NCI-H146 (cell line): ENCODE measurements around the gene ATP11A.
A peak's percentile ranks its signal among the peaks of the same experiment; 100 is the strongest.
"Not testable (repeated sequence)": the region's sequence is repeated elsewhere in the genome, so short reads cannot be mapped to it uniquely, and the experiment has no call there.

ENCODE experiments used
- DNase-seq: peaks from one replicate; lab custom pipeline; 2025; lab: John Stamatoyannopoulos, UW

The ATP11A gene

DNA sequence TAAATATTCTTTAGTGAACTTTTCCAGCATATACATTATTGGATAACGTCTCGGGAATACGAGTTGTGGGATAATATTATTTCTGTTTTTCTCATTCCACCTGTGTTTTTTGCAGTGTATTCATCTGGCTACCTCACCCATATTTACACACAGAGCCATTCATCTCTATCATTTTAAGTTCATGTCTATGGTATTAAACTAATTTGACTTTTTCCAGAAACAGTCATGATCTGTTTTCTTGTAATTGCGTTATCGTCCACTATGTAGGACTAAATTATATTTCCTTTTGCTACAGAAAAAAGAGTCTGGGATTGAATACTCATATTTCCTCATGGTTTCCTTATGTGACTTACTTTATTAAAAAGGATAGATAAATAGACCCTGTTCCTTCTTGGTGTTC is 2.7 kb downstream of the ATP11A start:
- no peak for DNase-seq

DNA sequence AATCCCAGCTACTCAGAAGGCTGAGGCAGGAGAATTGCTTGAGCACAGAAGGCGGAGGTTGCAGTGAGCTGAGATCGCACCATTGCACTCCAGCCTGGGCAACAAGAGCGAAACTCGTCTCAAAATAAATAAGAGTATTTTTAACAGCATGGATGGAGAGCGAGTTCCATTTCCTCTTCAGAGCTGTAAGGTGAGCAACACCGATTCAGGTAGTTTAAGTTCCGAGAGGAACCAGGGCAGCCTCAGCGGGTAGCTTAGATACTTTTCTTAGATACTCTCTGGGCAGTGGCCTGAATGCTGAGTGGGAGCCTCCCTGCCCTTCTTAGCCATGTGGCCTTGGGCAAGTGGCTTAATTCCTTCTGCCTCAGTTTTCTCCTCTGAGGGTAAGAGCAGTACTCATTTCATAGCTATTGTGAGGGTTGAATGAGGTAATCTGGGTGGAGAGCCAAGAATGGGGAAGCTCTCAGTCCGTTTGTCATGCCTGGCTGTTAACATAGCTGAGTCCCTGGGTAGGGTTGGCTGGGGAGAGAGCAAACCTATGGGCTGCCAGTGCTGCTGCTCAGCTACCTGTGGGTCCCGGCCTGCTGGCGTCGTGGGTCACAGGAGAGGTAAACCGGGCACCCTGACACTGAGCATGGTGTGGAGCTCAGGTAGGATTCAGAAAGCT is 4.1 kb downstream of the ATP11A start:
- DNase-seq, result no peak

DNA sequence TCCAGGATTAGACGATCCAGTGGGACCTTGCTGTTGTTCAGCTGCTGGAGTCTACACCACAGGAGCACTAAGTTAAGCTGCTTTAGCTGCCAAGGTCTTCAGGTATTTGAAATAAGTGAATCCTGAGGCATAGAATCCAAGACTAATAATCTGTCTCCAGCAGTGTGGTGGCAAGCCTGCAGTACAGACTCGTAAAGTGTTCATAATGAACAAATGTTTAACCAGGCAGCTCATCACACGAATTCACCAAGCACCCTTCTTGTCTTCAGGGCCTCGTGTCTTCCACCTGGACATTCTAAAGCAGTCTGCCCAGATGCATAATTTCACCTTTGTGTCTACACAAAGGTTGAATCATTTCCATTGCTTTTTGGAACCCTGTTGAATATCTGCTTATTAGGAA is 5.3 kb downstream of the ATP11A start:
- peak; percentile 21 for DNase-seq

- DNase-seq, result no peak
Observed at GRCh38 chr13:112696001-112696868, 6.4 kb downstream of the ATP11A start.

GRCh38 chr13:112696869-112697465 is 7.1 kb downstream of the ATP11A start:
- DNase-seq, result no peak

GRCh38 chr13:112697756-112698655 is 8.2 kb downstream of the ATP11A start:
- no peak for DNase-seq

- peak; percentile 39 for DNase-seq
Observed at GRCh38 chr13:112699322-112699918, 9.6 kb downstream of the ATP11A start.

DNA sequence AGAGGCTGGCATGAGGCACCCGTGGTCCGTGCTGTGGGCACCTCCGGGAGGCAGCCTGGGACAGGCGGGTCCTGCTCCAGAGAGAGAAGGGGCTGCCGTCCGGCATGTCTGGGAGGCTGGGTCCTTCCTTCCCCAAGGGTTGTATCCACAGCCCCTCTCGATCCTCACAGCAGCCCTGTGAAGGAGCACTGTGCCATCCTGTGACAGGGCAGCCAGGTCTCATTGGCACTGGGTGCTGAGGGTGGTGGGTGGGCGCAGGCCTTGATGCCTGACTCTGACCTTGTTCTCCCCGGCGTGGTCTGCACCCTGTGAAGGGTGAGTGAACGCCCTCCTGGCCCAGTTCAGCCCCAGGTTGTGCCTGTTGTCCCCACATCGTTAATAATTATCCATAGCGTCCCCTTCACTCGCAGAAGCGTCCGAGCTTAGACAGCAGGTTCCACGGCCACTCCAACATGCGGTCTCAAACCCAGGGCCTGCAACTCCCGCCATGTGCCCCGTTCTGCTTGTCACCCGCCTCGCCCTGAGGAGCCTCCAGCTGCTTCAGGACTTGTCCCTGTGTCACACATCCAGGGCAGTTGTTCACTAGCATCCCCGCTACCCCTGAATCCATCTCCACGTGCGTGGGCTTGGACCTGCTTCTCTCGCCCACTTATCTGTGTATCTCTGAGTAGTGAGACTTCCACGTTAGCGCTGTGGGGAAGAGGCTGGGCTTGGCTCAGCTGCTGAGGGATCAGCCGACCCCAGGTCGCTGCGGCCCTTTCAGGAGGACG is 10.6 kb downstream of the ATP11A start:
- DNase-seq, result no peak

DNA sequence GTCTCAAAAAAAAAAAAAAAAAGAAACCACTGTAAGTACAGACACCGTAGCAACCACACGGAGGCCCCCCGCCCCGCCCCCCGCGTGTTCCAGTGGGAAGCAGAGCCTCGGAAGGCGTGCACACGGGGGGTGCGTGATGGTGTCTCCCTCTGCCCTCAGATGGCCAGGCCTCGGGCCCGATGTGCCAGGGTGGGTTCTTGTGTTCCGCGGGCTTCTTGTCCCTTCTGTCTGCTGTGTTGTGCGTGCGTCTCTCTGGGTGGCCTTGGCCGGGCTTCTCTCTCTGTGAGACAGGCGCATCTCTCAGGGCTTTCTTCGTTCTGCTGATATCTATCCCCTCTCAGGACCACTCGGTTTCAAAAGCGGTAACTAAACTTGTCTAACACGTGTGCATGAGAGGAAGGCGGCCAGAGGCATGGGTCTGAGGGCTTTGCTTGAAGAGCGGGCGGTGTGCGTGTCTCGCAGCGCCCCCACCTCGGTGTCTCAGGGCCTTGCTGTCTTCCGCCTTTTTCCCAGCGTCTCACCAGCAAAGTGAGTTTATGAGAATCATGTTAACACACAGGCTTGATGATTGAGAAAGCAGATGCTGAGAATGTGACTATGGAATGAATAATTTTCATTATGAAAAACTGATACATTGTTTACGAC is 12.6 kb downstream of the ATP11A start:
- no peak for DNase-seq

GRCh38 chr13:112702986-112703379 is 13.1 kb downstream of the ATP11A start:
- DNase-seq, result no peak

- no peak for DNase-seq
Observed at GRCh38 chr13:112703449-112704284, 13.8 kb downstream of the ATP11A start.

DNA sequence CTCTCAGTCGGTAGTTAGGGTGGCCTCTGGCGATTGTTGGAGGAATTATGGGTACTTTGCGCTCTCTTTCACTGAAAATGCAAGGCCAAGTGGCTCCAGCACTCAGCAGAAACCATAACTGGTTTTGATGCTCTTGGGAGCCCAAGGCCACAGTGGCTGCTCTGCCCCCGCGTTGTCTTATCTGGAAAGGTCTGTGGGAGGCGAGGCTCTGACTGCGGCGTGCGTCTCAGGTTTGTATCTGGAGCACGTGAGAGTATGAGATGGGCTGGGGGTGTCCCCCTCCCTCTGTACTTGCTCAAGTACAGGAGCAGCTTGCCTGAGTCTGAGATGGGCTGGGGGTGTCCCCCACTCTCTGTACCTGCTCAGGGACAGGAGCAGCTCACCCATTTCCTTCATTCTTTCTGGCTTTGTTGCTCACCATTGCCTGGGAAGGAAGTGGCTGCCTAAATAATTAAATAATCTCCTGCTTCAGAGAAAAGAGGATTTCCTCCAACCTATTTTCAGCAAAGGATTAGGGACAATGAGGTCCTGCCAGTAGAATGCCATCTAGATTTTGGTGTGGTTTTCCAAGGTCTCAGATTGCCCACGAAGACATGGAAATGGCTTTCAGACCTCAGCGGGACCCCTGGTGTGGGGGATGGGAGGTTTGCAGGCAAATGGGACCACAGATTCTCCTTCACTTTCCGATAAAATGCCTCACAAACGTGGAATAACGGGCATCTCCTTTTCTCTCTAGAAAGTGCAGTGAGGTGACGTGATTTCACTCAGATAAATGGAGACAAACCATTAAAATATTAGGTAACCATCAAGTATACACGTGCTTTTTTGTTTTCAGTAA is 14.7 kb downstream of the ATP11A start:
- no peak for DNase-seq

DNA sequence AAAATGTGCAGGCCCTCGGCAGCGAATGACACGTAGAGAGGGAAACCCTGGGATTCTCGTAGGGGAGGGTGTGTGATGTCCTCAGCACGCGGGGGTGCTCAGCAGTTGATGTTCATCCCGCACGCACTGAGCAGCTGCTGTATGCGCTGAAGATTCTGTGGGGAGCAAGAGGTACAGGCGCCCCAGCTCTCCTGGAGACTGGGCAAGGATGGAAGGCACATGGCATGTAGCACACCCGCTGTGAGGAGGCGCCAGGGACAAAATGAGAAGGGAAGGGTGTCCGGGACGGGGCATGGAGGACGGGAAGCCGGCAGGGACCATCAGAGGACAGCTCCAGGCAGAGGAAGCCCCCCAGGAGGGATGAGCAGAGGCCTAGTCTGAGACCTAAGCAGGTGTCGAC is 15.4 kb downstream of the ATP11A start:
- no peak for DNase-seq

DNA sequence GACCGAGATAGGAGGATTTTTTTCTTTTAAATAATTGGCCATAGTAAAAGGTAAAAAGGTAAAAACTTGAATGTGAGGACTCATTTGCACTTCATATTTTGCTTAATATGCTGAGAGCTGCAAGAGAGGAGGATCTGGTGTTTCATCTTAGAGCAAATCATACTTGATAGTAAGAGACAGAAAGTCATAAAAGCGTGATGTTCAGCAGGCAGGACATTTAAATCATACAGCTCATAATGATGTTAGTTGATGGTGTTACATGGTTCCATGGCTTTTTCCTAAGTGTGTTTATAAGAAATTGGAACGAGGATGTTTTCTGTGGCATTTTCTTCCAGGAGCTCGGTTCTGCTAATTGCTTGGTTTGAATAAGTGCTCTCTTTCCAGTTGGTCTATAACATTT is 16.3 kb downstream of the ATP11A start:
- DNase-seq, result no peak

DNA sequence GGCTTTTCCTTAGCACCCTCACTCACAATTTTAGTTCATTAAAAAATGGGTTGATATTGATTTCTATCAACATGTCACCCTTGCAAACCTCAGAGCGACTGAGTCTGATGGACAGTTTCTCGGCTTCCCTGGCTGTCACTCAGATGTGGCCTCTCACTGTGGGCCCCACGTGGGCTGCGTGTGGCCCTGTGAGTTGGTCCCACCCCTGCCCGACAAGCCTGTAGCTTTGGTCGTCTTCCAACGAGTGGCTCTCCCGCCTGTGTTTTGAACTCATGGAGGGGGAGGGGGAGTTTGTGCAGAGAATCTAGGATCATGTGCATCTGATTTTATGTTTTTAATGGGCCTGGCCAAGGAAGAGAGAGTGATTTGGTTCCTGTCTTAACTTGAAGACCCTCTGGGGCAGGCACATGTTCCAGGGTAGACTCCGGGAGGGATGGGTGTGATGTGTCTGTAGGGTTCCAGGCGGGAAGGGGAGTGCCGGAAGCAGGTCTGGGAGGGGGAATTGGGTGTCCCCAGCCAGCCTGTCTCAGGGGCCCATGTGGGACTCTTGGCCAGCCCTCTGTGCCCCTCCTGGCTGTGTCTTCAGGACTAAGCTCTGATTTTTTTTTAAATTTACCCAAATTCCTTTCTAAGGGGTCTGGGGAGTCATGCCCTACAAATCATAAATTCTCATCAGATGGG is 18.9 kb downstream of the ATP11A start:
- no peak for DNase-seq

- not testable (repeated sequence) for DNase-seq
Observed at GRCh38 chr13:112709316-112709715, 19.5 kb downstream of the ATP11A start.

DNA sequence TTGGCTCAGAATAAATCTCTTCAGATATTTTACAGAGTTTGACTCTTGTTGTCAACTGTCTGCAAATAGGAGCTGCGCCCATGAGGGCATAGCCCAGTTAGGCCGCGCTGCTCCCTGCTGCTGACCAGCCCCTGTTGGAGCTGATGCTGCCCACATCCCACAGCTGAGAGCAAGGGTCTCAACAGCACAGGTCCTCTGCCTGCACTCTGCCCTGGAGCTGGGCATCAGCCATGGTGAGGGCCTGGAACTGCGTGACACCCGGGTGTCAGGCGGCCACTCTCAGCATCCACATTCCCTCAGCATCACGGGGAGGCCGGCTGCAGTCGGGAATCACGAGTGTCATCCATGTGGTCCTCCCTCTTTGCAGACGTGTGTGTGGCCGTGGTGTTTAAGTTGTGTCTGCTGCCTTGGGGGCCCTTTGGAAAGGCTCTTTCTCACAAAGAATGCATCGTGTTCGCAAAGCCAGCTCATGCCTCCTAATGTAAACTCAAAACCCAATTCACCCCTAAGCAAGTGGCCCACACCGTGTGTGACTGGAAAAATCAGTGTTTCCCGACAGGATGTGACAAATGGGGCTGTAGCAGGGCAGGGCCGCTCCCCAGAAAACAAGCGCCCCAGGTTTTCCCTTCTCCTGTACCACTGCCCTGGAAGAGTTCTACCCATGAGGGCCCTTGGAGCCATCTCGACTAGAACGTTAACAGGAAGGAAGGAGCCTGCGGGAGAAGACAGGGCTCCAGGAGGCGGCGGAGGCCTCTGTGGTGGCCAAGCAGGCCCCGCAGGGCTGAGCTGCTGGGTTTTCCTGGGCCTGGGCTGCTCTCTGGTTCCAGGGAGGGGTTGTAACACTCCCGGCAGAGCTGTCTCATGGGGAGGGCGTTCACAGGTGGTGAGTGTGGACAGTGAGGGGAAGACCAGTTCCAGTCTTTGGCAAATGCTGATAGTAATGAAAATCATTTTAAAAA is 20.3 kb downstream of the ATP11A start:
- no peak for DNase-seq
